GM18951 (cell line): ENCODE results near the gene PLK5.
"Not testable (repeated sequence)": the region's sequence is repeated elsewhere in the genome, so short reads cannot be mapped to it uniquely, and the experiment has no call there.

ENCODE experiments used
- POLR2A ChIP-seq: IDR thresholded peaks from 4 replicates; pipeline ENCODE4 v1.6.1; 2011; ENCODE audit warnings: mild to moderate bottlenecking; ENCODE audit not compliant: insufficient read length, insufficient read depth; ENCODE audit errors: extremely low read depth
- in situ Hi-C: fragments of 300-500 bp; cut with MboI; formaldehyde crosslinking; loops from one replicate; pipeline ENCODE4 v1.12.0; 2022; ENCODE audit warnings: low sequenced_read_pairs, mixed read lengths, inconsistent platforms; ENCODE audit not compliant: unreplicated experiment

PLK5 gene

GRCh38 chr19:1508507-1508856 lies 15.4 kb upstream of the PLK5 start:
- TF ChIP-seq POLR2A = no peak
- in situ Hi-C loops = no loop called here

- TF ChIP-seq POLR2A = no peak
- in situ Hi-C loops = no loop called here
Observed at GRCh38 chr19:1509602-1510441, 14.1 kb upstream of the PLK5 start.

- no peak for TF ChIP-seq POLR2A
- in situ Hi-C loops = no loop called here
Observed at GRCh38 chr19:1510442-1510806, 13.5 kb upstream of the PLK5 start.

- in situ Hi-C loops = no loop called here
- no peak for TF ChIP-seq POLR2A
Observed at GRCh38 chr19:1510807-1511206, 13.1 kb upstream of the PLK5 start.

GRCh38 chr19:1511318-1512317 lies 12.3 kb upstream of the PLK5 start:
- no peak for TF ChIP-seq POLR2A
- in situ Hi-C loops = no loop called here

- TF ChIP-seq POLR2A = peak; percentile 41
- in situ Hi-C loops = no loop called here
Observed at GRCh38 chr19:1512671-1513498, 11.0 kb upstream of the PLK5 start, which contains the start of gene ADAMTSL5. ADAMTSL5 (minus strand) TSS chr19:1513019; CDS start chr19:1510943, 2,076 bp downstream.

- no peak for TF ChIP-seq POLR2A
Observed at GRCh38 chr19:1513499-1514294, 10.2 kb upstream of the PLK5 start.

GRCh38 chr19:1514295-1514661 lies 9.6 kb upstream of the PLK5 start:
- in situ Hi-C loops = no loop called here
- TF ChIP-seq POLR2A = no peak

More at GRCh38 chr19:1513499-1514294, 10.2 kb upstream of the PLK5 start:
- in situ Hi-C loops = no loop called here

- in situ Hi-C loops = no loop called here
- no peak for TF ChIP-seq POLR2A
Observed at GRCh38 chr19:1514986-1515721, 8.7 kb upstream of the PLK5 start.

GRCh38 chr19:1516395-1516753 lies 7.5 kb upstream of the PLK5 start:
- no peak for TF ChIP-seq POLR2A
- in situ Hi-C loops = no loop called here

GRCh38 chr19:1518471-1518870 lies 5.4 kb upstream of the PLK5 start:
- no peak for TF ChIP-seq POLR2A
- in situ Hi-C loops = no loop called here

- in situ Hi-C loops = not testable (repeated sequence)
Observed at GRCh38 chr19:1519802-1520201, 4.1 kb upstream of the PLK5 start.

- no peak for TF ChIP-seq POLR2A
- in situ Hi-C loops = no loop called here
Observed at GRCh38 chr19:1520203-1520780, 3.6 kb upstream of the PLK5 start.
